Nucleus accumbens (tissue), 56 donors: ENCODE results near the gene MFAP1.
"Not testable (repeated sequence)": the region's sequence is repeated elsewhere in the genome, so short reads cannot be mapped to it uniquely, and the experiment has no call there.

Experiments
- DNase-seq, 56 donors: peaks; one replicate each; lab custom pipeline; 2025; lab: John Stamatoyannopoulos, UW

Gene MFAP1, protein sequence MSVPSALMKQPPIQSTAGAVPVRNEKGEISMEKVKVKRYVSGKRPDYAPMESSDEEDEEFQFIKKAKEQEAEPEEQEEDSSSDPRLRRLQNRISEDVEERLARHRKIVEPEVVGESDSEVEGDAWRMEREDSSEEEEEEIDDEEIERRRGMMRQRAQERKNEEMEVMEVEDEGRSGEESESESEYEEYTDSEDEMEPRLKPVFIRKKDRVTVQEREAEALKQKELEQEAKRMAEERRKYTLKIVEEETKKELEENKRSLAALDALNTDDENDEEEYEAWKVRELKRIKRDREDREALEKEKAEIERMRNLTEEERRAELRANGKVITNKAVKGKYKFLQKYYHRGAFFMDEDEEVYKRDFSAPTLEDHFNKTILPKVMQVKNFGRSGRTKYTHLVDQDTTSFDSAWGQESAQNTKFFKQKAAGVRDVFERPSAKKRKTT

DNA sequence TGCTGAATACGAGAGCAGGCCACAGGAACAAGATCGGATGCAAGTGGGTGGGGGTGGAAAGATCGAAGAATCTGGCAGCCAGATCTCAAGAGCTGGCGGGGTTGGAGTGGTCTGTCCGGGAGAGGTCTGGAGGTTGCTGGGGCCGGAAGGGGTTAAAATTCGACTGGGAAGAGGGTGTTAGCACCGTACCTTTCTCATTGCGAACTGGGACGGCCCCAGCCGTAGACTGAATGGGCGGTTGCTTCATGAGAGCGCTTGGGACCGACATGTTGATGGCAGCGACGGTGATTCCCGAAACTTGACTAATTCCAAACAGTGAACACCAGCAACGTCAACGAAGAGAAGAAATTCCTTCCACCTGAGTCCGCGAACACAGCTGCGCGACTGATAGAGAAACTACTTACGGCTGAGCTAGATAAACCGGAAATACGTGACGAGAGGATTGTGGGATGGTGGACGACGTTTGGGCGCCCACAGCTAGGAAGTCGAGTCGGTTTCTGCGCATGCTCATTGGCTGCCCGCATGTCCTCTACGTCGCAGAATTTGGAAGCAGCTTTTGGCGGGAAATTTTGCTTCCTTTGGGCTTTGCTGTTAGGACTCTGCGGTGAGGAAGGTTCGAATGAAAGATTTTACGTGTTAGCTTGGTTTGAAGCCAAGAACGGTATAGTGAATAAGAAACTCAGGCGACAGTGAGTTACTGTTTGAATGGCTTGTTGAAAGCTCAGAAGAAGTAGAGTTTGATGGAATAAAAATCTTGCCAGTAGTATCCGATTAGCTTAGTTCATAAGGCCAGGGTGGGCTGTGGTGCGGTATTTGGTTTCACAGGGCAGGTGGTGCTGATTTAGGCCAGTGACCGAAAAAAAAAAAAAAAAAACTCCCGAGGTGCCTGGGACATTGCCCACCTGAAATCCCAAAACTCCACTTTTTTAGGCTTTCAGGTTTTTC lies at the start of gene MFAP1:
Gene MFAP1 (minus strand): TSS at position 389 of the 945 bp plus-strand sequence. CDS start 121 bp downstream, at position 268.
- DNase-seq, result peak; percentile 29 to 97 (median 90)

DNA sequence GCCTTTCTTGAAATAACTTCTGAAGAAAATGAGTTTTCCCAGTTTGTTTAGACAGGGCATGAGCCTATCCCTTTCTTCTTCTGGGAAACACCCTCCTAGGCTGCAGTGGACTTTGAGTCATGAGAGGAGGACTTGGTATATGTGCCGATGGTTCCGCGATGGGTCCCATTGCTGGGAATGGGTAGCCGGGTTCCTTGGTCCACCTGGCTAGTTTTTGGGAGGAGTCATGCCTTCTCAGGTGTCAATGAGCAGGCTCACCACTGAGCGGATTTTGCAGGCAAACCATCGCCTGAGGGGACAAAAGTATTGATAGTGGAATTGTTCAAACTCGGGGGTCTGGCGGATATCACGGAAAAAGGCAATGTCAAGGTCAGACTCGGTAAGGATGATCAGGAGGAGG lies 49.2 kb upstream of the MFAP1 start:
- DNase-seq, result no peak

DNA sequence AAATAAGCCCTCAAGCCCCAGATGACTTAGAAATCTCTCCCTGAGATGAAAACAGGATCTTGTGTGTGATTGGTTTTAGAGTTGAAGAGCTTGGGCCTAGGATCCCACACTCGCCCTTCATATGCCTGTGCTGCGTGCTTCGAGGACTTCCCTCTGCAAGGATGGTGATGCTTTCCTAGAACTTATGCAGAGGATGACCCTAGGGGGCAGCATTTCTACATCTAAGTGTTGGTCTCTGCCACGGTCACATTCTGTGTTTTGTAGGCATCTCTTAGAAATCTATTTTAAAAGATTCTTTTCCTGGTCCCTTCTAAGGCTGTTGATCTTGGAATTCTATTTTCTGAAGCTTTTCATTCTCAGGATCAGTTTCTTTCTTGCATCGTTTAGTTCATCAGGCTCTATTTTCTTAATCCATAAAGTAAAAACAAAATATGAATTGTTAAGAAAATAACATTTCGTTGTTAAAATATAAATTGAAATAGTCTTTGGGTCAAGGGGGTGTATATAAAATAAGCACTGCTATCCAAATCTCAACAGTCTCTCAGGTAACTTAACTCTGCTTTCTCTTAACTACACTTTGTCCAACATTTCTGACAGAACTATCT lies 48.0 kb upstream of the MFAP1 start:
- DNase-seq, result peak in 42 of 56 donors; percentile 4 to 82 (median 44)

DNA sequence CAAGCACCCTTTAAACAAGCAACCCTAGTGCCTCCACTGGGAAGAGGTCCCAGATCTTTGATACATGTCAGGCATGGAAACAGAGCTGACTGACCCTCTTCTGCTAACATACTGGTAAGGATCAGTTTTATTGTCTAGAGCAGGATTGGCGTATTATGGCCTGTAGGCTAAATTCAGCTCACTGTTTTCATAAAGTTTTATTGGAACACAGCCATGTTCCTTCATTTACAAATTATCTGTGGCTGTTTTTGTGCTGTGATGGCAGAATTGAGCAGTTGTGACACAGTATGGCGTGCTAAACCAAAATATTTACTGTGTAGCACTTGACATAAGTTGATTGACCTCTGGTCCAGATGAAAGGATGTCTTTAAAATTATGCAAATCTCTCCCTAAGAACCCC lies 47.3 kb upstream of the MFAP1 start:
- no peak for DNase-seq

DNA sequence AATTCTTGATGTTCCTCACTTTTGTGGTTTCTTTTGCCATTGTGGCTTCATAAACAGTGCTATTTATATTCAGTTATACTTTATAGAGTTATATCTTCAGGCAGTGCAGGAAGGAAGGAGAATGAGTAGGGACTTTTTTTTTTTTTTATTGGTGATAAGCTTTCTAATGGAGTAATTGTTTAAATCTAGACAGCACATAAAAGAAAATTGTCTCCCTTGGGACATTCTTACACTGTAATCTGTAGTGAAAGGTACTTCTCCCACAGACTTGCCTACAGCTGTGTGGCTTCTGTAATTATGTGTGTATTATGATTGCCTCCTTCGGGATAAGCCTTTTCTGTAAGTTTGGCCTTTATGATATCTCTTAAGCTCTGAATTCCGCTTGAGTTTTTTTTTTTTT lies 43.9 kb upstream of the MFAP1 start:
- no peak for DNase-seq

DNA sequence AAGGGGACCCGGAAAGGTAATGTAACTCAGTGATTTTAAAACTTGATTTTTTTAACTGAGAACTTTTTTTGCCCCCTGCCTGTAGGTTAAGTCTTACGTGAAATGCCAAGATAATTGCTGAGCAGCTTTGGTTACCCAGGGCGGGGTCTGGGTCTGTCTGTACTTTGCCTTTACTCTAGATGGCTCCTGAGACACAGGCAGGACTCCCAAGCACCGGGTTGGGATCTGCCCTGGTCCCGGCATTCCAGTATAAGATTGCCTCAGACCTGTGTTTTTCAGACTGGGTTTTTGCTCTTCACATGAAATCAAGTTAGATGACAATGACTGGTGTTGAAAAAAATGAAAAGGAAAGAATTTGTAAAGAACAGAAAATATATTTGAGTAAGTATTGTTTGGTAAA lies 42.6 kb upstream of the MFAP1 start:
- no peak for DNase-seq

DNA sequence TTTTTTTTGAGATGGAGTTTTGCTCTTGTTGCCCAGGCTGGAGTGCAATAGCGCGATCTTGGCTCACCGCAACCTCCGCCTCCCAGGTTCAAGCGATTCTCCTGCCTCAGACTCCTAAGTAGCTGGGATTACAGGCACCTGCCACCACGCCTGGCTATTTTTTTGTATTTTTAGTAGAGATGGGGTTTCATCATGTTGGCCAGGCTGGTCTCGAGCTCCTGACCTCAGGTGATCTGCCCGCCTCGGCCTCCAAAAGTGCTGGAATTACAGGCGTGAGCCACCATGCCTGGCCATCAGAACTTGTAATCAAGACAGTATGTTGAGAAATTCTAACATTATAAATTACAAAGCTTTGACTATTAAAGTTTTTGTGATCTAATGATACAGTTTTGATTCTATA lies 42.1 kb upstream of the MFAP1 start:
- DNase-seq, result not testable (repeated sequence)

DNA sequence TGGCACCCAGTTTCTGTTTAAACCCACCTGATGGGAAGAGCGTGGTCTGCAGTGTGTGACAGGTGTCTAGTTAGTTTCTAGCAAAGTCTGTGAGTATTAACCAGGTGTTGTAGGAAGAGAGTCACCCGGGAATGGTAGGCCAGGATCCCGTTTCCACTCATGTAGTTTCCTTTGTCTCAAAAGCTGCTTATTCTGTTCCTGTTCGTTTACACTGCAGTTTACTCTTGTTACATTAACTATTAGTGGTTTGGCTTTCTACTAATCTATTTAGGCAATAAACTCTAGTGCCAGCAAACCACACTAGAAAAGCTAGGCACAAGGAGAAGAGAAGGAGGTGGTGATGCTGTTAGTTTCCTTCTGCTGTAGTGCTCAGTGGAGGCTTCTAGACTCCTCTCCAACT lies 35.1 kb upstream of the MFAP1 start:
- no peak for DNase-seq

DNA sequence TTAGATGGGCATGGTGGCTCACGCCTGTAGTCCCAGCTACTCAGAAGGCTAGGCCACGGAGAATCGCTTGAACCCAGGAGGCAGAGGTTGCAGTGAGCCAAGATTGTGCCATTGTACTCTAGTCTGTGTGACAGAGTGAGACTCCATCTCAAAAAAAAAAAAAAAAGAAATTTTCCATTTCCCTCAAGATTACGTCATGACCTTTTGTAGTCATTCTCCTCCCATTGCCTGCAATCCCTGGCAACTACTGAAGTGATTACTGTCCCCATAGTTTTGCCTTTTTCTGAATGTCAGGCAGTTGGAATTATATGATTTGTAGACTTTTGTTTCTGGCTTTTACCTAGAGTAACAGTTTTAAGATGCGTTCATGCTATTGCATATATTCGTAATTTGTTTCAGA lies 30.3 kb upstream of the MFAP1 start:
- no peak for DNase-seq

DNA sequence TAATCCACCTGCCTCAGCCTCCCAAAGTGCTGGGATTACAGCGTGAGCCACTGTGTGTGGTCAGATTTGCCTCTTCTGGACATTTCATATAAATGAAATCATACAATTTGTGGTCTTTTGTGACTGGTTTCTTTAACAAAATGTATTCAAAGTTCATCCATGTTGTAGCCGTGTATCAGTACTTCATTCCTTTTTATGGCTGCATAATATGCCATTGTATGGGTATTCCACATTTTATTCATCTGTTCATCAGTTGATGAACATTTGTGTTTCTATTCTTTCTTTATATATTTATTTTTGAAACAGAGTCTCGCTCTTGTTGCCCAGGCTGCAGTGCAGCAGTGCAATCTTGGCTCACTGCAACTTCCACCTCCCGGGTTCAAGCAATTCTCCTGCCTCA lies 28.1 kb upstream of the MFAP1 start:
- DNase-seq, result no peak

DNA sequence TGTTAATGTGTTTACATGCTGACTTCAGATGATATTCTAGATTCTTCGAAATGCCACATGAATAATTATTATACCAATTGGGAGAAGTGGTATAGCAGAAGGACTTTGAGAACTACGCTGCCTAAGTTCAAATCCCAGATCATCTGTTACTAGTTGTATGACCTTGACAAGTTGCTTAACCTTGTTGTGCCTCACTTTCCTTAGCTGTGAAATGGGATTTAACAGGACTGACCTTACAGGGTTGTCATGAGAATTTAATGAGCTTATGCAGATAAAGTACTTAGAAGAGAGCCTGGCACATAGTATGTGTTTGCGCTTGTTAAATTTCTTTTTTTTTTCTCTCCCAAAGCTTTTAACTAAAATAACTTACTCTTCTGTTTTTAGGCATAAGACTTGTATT lies 26.8 kb upstream of the MFAP1 start:
- no peak for DNase-seq

DNA sequence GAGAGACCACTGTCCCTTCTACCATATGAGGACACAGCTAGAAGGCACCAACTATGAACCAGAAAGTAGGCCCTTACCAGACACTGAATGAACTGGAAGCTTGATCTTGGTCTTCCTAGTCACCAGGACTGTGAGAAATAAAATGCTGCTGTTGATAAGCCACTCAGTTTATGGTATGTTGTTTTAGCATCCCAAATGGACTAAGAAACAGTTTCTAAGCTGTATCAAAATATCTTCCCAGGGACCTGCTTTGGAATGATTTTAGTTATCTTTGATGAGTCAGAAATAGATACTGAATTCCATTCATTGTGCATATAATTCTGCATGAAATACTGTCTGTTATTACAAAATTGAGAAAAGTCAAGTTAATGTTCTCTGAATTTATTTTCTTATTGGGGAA lies 20.9 kb upstream of the MFAP1 start:
- DNase-seq, result no peak

DNA sequence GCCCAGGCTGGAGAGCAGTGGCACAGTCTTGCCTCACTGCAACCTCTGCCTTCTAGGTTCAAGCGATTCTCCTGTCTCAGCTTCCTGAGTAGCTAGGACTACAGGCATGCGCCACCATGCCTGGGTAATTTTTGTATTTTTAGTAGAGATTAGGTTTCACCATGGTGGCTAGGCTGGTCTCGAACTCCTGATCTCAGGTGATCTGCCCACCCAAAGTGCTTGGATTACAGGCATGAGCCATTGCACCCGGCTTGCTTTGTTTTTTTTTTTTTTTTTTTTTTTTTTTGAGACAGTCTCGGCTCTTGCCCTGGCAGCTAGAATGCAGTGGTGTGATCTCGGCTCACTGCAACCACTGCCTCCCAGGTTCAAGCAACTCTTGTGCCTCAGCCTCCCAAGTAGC lies 8.0 kb upstream of the MFAP1 start:
- DNase-seq, result not testable (repeated sequence)

DNA sequence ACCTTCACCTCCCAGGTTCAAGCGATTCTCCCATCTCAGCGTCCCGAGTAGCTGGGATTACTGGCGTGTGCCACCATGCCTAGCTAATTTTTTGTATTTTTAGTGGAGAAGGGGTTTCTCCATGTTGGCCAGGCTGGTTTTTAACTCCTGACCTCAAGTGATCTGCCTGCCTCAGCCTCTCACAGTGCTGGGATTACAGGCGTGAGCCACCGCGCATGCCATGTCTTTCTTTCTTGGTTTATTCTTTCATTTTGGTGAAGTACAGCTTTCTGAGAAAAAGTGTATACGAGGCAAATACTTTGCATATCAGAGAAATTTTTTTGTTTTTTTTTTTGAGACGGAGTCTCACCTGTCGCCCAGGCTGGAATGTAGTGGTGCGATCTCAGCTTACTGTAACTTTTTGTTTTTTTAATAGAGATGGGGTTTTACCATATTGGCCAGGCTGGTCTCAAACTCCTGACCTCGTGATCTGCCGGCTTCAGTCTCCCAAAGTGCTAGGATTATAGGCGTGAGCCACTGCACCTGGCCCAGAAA lies 7.1 kb upstream of the MFAP1 start:
- DNase-seq, result not testable (repeated sequence)

DNA sequence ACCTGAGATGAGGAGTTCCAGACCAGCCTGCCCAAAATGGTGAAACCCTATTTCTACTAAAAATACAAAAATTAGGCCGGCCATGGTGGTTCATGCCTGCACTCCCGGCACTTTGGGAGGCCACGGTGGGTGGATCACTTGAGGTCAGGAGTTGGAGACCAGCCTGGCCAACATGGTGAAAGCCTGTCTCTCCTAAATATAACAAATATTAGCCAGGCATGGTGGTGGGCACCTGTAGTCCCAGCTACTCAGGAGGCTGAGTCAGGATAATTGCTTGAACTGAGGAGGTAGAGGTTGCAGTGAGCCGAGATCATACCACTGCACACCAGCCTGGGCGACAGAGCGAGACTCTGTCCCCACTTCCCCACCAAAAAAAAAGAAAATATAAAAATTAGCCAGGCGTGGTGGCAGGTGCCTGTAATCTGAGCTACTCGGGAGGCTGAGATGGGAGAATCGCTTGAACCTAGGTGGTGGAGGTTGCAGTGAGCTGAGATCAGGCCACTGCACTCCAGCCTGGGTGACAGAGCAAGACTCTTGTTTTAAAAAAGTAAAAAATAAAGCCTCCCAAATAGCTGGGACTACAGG lies 6.3 kb upstream of the MFAP1 start:
- not testable (repeated sequence) for DNase-seq

DNA sequence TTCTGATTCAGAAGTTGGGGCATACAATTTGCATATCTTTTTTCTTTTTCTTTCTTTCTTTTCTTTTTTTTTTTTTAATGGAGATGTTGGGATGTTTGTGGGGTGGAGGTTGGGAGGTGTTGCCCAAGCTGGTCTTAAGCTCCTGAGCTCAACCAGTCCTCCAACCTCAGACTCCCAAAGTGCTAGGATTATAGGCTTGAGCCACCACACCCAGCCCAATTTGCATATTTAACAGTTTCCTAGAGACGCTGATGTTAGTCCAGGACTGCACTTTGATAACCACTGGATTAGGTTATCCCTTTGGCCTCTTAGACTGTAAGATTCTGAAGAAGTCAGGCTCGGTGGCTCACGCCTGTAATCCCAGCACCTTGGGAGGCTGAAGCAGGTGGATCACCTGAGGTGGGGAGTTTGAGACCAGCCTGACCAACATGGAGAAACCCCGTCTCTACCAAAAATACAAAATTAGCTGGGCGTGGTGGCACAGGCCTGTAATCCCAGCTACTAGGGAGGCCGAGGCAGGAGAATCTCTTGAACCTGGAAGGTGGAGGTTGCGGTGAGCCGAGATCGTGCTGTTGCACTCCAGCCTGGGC lies 5.6 kb upstream of the MFAP1 start:
- DNase-seq, result not testable (repeated sequence)

DNA sequence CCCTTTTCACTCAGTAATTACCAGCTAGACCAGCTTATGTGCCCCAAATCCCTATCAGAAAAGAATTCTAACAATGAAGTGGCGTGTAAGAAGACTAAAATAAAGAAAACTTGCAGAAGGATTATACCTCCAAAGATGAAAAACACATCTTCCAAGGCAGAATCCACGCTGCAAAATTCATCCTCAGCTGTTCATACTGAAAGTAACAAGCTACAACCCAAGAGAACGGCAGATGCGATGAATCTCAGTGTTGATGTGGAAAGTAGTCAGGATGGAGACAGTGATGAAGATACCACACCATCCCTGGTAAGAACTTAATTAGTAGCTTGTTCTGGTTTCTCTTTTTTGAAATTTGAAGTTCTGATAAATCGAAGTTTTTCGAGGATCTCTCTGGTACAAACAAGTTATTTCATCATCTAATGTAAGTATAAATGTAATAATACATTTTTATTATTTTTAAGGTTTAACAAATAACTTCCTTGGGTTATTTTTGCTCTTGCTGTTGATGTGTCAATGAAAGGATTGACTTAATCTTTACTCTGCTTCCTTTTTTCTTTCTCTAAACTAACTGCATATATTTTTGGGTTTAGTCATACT lies 3.7 kb upstream of the MFAP1 start:
- no peak for DNase-seq

DNA sequence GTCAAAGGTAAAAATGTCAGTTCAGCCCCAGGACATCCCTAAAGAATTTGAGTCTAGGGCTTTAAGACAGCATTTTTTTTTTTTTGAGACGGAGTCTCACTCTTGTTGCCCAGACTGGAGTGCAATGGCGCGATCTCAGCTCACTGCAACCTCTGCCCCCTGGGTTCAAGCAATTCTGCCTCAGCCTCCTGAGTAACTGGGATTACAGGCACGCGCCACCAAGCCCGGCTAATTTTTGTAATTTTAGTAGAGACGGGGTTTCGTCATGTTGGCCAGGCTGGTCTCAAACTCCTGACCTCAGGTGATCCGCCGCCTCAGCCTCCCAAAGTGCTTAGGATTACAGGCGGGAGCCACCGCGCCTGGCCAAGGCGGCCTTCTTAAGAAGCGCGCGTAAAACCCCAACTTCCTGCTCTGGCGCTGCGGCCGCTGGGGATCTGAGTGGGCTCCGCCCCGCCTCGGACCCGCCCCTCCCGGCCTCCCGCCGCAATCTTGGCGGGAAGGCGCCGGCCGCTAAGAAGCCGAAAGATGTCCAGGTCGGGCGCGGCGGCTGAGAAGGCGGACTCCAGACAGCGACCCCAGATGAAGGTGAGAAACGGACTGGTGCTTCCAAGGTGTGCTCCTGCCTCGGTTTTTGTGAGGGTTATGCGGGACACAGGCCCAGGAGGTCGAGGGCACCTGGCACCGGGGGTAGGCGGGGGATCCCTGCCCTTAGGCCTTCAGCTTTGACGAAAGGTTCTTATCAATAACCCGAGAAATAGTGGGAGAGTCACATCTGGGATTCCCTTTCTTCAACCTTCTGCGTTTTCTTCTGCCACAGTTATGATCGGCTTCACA lies 2.2 kb upstream of the MFAP1 start, which contains the start of gene WDR76:
Gene WDR76 (plus strand): TSS at position 495 of the 834 bp plus-strand sequence. CDS start 31 bp downstream, at position 526.
- DNase-seq, result peak in 30 of 56 donors; percentile 1 to 59 (median 12)
